Activated CD8-positive, alpha-beta memory T cell treated with anti-CD3 and anti-CD28 coated beads, Interleukin-2, amount 50 U/mL, for 4 hours (primary cell): Measurements from ENCODE around the gene MYOF.
"Not testable (repeated sequence)": the region's sequence is repeated elsewhere in the genome, so short reads cannot be mapped to it uniquely, and the experiment has no call there.

ENCODE experiments used
- DNase-seq: peaks from one replicate; pipeline ENCODE4 v3.0.0-alpha.2; 2020

MYOF gene

GRCh38 chr10:93386631-93387369 lies 95.3 kb downstream of the MYOF start:
- no peak for DNase-seq

- DNase-seq = no peak
These were observed 96.8 kb downstream of the MYOF start for GRCh38 chr10:93385345-93385744.

- DNase-seq = no peak
These were observed 98.1 kb downstream of the MYOF start for GRCh38 chr10:93384006-93384405.

- DNase-seq = no peak
These were observed 98.6 kb downstream of the MYOF start for GRCh38 chr10:93383562-93383981.

- no peak for DNase-seq
These were observed 102.2 kb downstream of the MYOF start for GRCh38 chr10:93379731-93380575.

- no peak for DNase-seq
These were observed 103.0 kb downstream of the MYOF start for GRCh38 chr10:93378997-93379730.

GRCh38 chr10:93378039-93378438 lies 104.1 kb downstream of the MYOF start:
- no peak for DNase-seq

- no peak for DNase-seq
These were observed 105.5 kb downstream of the MYOF start for GRCh38 chr10:93376372-93377293.

- DNase-seq = no peak
These were observed 111.2 kb downstream of the MYOF start for GRCh38 chr10:93370961-93371360.

- DNase-seq = no peak
These were observed 112.5 kb downstream of the MYOF start for GRCh38 chr10:93369588-93370164.

- no peak for DNase-seq
These were observed 113.9 kb downstream of the MYOF start for GRCh38 chr10:93368210-93368609.

GRCh38 chr10:93367664-93368063 lies 114.5 kb downstream of the MYOF start:
- no peak for DNase-seq

- DNase-seq = no peak
These were observed 117.2 kb downstream of the MYOF start for GRCh38 chr10:93364966-93365365.

GRCh38 chr10:93363891-93364648 lies 118.1 kb downstream of the MYOF start:
- DNase-seq = no peak

GRCh38 chr10:93358398-93358797 lies 123.7 kb downstream of the MYOF start:
- DNase-seq = not testable (repeated sequence)

- no peak for DNase-seq
These were observed 124.5 kb downstream of the MYOF start for GRCh38 chr10:93357680-93358079.

GRCh38 chr10:93356516-93356915 lies 125.6 kb downstream of the MYOF start:
- DNase-seq = no peak

- DNase-seq = no peak
These were observed 129.3 kb downstream of the MYOF start for GRCh38 chr10:93352638-93353383.

GRCh38 chr10:93346694-93347093 lies 135.4 kb downstream of the MYOF start:
- DNase-seq = no peak

GRCh38 chr10:93346108-93346507 lies 136.0 kb downstream of the MYOF start:
- no peak for DNase-seq
